ENCODE results near the gene FNDC10. TPM values are rescaled to one million over a fixed set of nuclear protein-coding genes. Genes with fewer than 3 reads are reported as not detected.

The FNDC10 gene
- total RNA-seq, 1 donor from 2014 or later, result 7.4 TPM

DNA sequence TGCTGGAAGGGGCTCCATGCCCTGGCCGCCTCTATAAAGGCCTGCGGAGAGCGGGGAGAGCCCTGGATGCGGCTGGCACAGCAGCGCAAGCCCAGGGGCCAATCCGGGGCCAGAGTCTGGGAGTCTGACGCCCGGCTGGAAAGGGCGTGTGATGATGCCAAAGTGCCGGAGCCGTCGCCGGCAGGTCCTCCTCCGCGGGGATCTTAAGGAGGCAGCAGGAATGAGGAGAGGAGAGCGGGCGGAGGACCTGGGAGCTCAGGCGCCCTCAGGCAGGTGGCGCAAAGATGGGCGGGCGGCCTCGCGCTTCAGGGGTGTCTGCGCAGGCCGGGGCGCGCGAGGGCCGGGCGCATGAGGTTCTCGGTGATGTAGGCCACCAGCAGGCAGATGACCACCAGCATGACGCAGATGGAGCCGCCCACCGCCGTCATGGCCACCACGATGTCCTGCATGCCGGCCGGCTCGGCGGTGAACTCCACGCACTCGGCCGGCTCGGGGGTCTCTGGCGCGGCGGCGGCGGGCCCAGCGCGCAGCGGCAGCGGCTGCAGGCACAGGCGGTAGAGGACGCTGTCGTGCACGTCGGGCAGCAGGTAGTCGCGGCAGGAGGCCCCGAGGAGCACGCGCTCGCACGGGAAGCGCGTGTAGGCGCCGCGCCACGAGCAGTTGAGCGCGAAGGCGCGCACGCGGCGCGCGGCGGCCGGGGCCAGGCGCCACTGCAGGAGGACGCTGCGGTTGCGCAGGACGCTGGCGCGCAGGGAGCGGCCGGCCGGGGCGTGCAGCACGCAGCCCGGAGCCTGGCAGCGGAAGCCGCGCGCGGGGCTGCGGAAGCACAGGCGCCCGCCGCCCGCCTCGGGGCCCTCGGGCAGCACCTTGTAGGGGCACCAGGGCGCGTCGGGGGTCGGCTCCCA, 653 bp downstream of the FNDC10 start:
- Mint-ChIP-seq H3K27ac (ENCODE audit: unreplicated experiment) (no peak overlapping the region), H3K9me3 (ENCODE audit: unreplicated experiment) (no peaks in the 10 kb centered on the region), H3K27me3 (ENCODE audit: low read depth, unreplicated experiment) (peaks cover 19% of the 10 kb centered on the region), H3K4me1 (ENCODE audit: low read depth, unreplicated experiment) (no peaks in the 10 kb centered on the region), H3K4me3 (ENCODE audit: unreplicated experiment) (peak overlapping the region; percentile 80), H3K36me3 (ENCODE audit: low read depth, unreplicated experiment) (no peaks in the 10 kb centered on the region)
- Histone ChIP-seq H3K27me3 (ENCODE audit: insufficient read depth, low read length) (peaks cover 13% of the 10 kb centered on the region), H3K4me1 (ENCODE audit: insufficient read depth, low read length) (peaks cover 10% of the 10 kb centered on the region), H3K9ac (ENCODE audit: low read length) (no peak overlapping the region), H4K20me1 (ENCODE audit: insufficient read depth, low read length) (peaks cover 5% of the 10 kb centered on the region), H3K9me3 (ENCODE audit: insufficient read depth, low read depth, low read length) (no peaks in the 10 kb centered on the region), H3K4me3 (ENCODE audit: insufficient read depth, low read depth, low read length) (peak overlapping the region; percentile 17), H2AFZ (ENCODE audit: low read depth, low read length) (peak overlapping the region; percentile 34), H3K79me2 (ENCODE audit: insufficient read depth, low read length) (no peaks in the 10 kb centered on the region), H3K36me3 (ENCODE audit: insufficient read depth, low read length) (no peaks in the 10 kb centered on the region), H3K27ac (ENCODE audit: low read depth, low read length) (no peak overlapping the region), H3K4me2 (ENCODE audit: low read length) (peak overlapping the region; percentile 74)
- FAIRE-seq (no peak), DNase-seq (ENCODE audit: low read depth) (no peak)
- peak; percentile 72 for TF ChIP-seq EZH2 (IDR thresholded peaks at IDR 0.05; ENCODE audit: insufficient read depth, low read length)
- TF ChIP-seq, protein P1, sequence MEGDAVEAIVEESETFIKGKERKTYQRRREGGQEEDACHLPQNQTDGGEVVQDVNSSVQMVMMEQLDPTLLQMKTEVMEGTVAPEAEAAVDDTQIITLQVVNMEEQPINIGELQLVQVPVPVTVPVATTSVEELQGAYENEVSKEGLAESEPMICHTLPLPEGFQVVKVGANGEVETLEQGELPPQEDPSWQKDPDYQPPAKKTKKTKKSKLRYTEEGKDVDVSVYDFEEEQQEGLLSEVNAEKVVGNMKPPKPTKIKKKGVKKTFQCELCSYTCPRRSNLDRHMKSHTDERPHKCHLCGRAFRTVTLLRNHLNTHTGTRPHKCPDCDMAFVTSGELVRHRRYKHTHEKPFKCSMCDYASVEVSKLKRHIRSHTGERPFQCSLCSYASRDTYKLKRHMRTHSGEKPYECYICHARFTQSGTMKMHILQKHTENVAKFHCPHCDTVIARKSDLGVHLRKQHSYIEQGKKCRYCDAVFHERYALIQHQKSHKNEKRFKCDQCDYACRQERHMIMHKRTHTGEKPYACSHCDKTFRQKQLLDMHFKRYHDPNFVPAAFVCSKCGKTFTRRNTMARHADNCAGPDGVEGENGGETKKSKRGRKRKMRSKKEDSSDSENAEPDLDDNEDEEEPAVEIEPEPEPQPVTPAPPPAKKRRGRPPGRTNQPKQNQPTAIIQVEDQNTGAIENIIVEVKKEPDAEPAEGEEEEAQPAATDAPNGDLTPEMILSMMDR (IDR thresholded peaks at IDR 0.05; ENCODE audit: insufficient read depth, low read depth, low read length), result no peak

DNA sequence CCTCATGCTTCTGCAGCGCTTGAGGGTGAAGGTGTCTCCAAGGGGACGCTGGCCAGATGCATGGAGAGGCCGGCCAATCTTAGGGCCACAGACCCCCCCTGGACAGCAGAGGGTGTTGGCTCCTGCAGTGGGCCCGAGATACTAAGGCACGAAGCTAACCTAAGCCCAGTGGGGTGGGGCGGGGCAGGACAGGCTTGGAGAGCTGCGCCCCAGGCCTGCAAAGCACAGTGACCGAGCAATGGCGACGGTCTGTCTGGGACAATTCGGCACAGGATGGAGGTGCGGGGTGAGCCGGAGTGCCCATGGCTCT, 1.3 kb downstream of the FNDC10 start:
- DNase-seq (ENCODE audit: low read depth) (no peak), FAIRE-seq (no peak)
- Histone ChIP-seq H3K27me3 (ENCODE audit: insufficient read depth, low read length) (peaks cover 13% of the 10 kb centered on the region), H3K79me2 (ENCODE audit: insufficient read depth, low read length) (no peaks in the 10 kb centered on the region), H3K4me3 (ENCODE audit: insufficient read depth, low read depth, low read length) (no peak overlapping the region), H3K27ac (ENCODE audit: low read depth, low read length) (no peak overlapping the region), H3K9ac (ENCODE audit: low read length) (no peak overlapping the region), H3K4me2 (ENCODE audit: low read length) (peak overlapping the region; percentile 74), H3K36me3 (ENCODE audit: insufficient read depth, low read length) (no peaks in the 10 kb centered on the region), H3K9me3 (ENCODE audit: insufficient read depth, low read depth, low read length) (no peaks in the 10 kb centered on the region), H4K20me1 (ENCODE audit: insufficient read depth, low read length) (peaks cover 5% of the 10 kb centered on the region), H3K4me1 (ENCODE audit: insufficient read depth, low read length) (peaks cover 10% of the 10 kb centered on the region), H2AFZ (ENCODE audit: low read depth, low read length) (no peak overlapping the region)
- Mint-ChIP-seq H3K36me3 (ENCODE audit: low read depth, unreplicated experiment) (no peaks in the 10 kb centered on the region), H3K27me3 (ENCODE audit: low read depth, unreplicated experiment) (peaks cover 17% of the 10 kb centered on the region), H3K4me1 (ENCODE audit: low read depth, unreplicated experiment) (no peaks in the 10 kb centered on the region), H3K9me3 (ENCODE audit: unreplicated experiment) (no peaks in the 10 kb centered on the region), H3K4me3 (ENCODE audit: unreplicated experiment) (peak overlapping the region; percentile 80), H3K27ac (ENCODE audit: unreplicated experiment) (no peak overlapping the region)
- no peak for TF ChIP-seq EZH2 (IDR thresholded peaks at IDR 0.05; ENCODE audit: insufficient read depth, low read length)
- TF ChIP-seq, protein P1 (IDR thresholded peaks at IDR 0.05; ENCODE audit: insufficient read depth, low read depth, low read length), result no peak
